ENCODE results near the gene ATP9A. TPM values are rescaled to one million over a fixed set of nuclear protein-coding genes. Genes with fewer than 3 reads are reported as not detected.

Gene ATP9A
- polyA plus RNA-seq, 1 donor (not counting 4 experiments of a cell fraction or from before 2014, with no cell fraction given) = 5.8 TPM

GRCh38 chr20:51666126-51666525 lies 102.1 kb downstream of the ATP9A start:
- DNase-seq (ENCODE audit: low read depth, low spot score) = no peak
- no peak for TF ChIP-seq EZH2 (IDR thresholded peaks at IDR 0.05; ENCODE audit: low read length)
- H3K36me3 ChIP-seq (ENCODE audit: control insufficient read depth in 2 of 2, extremely low read depth in 1 of 2, insufficient read depth in 2 of 2, low read length in 2 of 2) = peaks cover 0 to 2% of the 10 kb centered on the region in 2 experiments
- no peaks in the 10 kb centered on the region for H3K9me1 ChIP-seq (ENCODE audit: control insufficient read depth, extremely low read depth, insufficient read depth, low read length)
- H3K27me3 ChIP-seq (ENCODE audit: control insufficient read depth, extremely low read depth, insufficient read depth, low read length) = no peaks in the 10 kb centered on the region
- no peak overlapping the region for H2AFZ ChIP-seq (ENCODE audit: control insufficient read depth, low read length)
- no peak overlapping the region for H3K4me3 ChIP-seq (ENCODE audit: control insufficient read depth in 2 of 3, extremely low read depth in 1 of 3, insufficient read depth in 2 of 3, low read depth in 1 of 3, low read length in 3 of 3)
- no peaks in the 10 kb centered on the region for H4K20me1 ChIP-seq (ENCODE audit: control insufficient read depth, extremely low read depth, insufficient read depth, low read length)
- no peak overlapping the region for H3K4me2 ChIP-seq (ENCODE audit: control insufficient read depth, extremely low read depth, insufficient read depth, low read depth, low read length)
- H3K9ac ChIP-seq (ENCODE audit: control insufficient read depth, extremely low read depth, insufficient read depth, low read length) = no peak overlapping the region
- H3K79me2 ChIP-seq (ENCODE audit: control insufficient read depth, insufficient read depth, low read length) = no peaks in the 10 kb centered on the region
- no peak overlapping the region for H3K27ac ChIP-seq (ENCODE audit: control insufficient read depth, insufficient read depth, low read length)
- no peaks in the 10 kb centered on the region for H3K9me3 ChIP-seq (ENCODE audit: control insufficient read depth, low read depth, low read length)
- FAIRE-seq = no peak
- H3K4me1 ChIP-seq (ENCODE audit: control insufficient read depth, extremely low read depth, insufficient read depth, low read length) = peaks cover 15% of the 10 kb centered on the region
- dilution Hi-C loops (cut with MboI; ENCODE audit: extremely low pct_ligation_motif_present, low sequenced_read_pairs) = no loop called here

GRCh38 chr20:51665543-51666118 lies 102.6 kb downstream of the ATP9A start:
- no peaks in the 10 kb centered on the region for H4K20me1 ChIP-seq (ENCODE audit: control insufficient read depth, extremely low read depth, insufficient read depth, low read length)
- FAIRE-seq (no peak), DNase-seq (ENCODE audit: low read depth, low spot score) (no peak)
- no peak overlapping the region for H2AFZ ChIP-seq (ENCODE audit: control insufficient read depth, low read length)
- H3K27ac ChIP-seq (ENCODE audit: control insufficient read depth, insufficient read depth, low read length) = no peak overlapping the region
- H3K36me3 ChIP-seq (ENCODE audit: control insufficient read depth in 2 of 2, extremely low read depth in 1 of 2, insufficient read depth in 2 of 2, low read length in 2 of 2) = peaks cover 0 to 2% of the 10 kb centered on the region in 2 experiments
- no peaks in the 10 kb centered on the region for H3K79me2 ChIP-seq (ENCODE audit: control insufficient read depth, insufficient read depth, low read length)
- no peaks in the 10 kb centered on the region for H3K9me1 ChIP-seq (ENCODE audit: control insufficient read depth, extremely low read depth, insufficient read depth, low read length)
- TF ChIP-seq CTCF (optimal IDR thresholded peaks at IDR 0.05 in 1 of 3, IDR thresholded peaks at IDR 0.05 in 1 of 3, conservative IDR thresholded peaks at IDR 0.05 in 1 of 3; ENCODE audit: extremely low read depth in 1 of 3, insufficient read depth in 2 of 3, low read length in 3 of 3) (no peak), EZH2 (IDR thresholded peaks at IDR 0.05; ENCODE audit: low read length) (no peak)
- no peak overlapping the region for H3K4me2 ChIP-seq (ENCODE audit: control insufficient read depth, extremely low read depth, insufficient read depth, low read depth, low read length)
- peaks cover 20% of the 10 kb centered on the region for H3K4me1 ChIP-seq (ENCODE audit: control insufficient read depth, extremely low read depth, insufficient read depth, low read length)
- H3K27me3 ChIP-seq (ENCODE audit: control insufficient read depth, extremely low read depth, insufficient read depth, low read length) = no peaks in the 10 kb centered on the region
- H3K9ac ChIP-seq (ENCODE audit: control insufficient read depth, extremely low read depth, insufficient read depth, low read length) = no peak overlapping the region
- H3K9me3 ChIP-seq (ENCODE audit: control insufficient read depth, low read depth, low read length) = no peaks in the 10 kb centered on the region
- dilution Hi-C loops (cut with MboI; ENCODE audit: extremely low pct_ligation_motif_present, low sequenced_read_pairs) = no loop called here
- H3K4me3 ChIP-seq (ENCODE audit: control insufficient read depth in 2 of 3, extremely low read depth in 1 of 3, insufficient read depth in 2 of 3, low read depth in 1 of 3, low read length in 3 of 3) = no peak overlapping the region
